H1 (cell line): ENCODE results near the gene SBF2. TPM values are rescaled to one million over a fixed set of nuclear protein-coding genes. Genes with fewer than 3 reads are reported as not detected.

Source experiments
- CTCF ChIA-PET: fragments of 300-600 bp; sonication (Branson Sonifier 250); formaldehyde crosslinking; loops from one replicate; lab custom pipeline; 2021; ENCODE audit not compliant: partially characterized antibody; lab: Charles Lee
- POLR2A ChIA-PET: fragments of 300-600 bp; sonication (Branson Sonifier 250); formaldehyde crosslinking; loops from one replicate; lab custom pipeline; 2021; ENCODE audit warnings: inconsistent platforms; ENCODE audit not compliant: partially characterized antibody; lab: Charles Lee
- DNase-seq, 2 experiments: peaks; one replicate each; pipeline versions ENCODE4 v3.0.0 to v3.0.0-alpha.2; 2010 to 2022; ENCODE audit warnings: low spot score in 2 of 2, low read depth in 1 of 2, mixed read lengths in 1 of 2
- FAIRE-seq: peaks from 2 replicates; lab custom pipeline; 2011; peaks lifted over from hg19 to GRCh38; lab: Jason Lieb, UNC
- H2AFZ ChIP-seq: 2 replicates; pipeline ENCODE4 v1.8.1; 2012; ENCODE audit warnings: low read length, inconsistent platforms
- H2AK5ac ChIP-seq: 2 replicates; pipeline ENCODE4 v1.6.1; 2013; ENCODE audit warnings: low read depth, low read length
- H2BK120ac ChIP-seq: replicated peaks from 2 replicates; pipeline ENCODE3; 2013; ENCODE audit warnings: low read depth, low read length, inconsistent platforms
- H2BK12ac ChIP-seq: 2 replicates; pipeline ENCODE4 v1.6.1; 2013; ENCODE audit warnings: low read depth, low read length
- H2BK15ac ChIP-seq: 2 replicates; pipeline ENCODE4 v1.6.1; 2013; ENCODE audit warnings: low read length
- H2BK20ac ChIP-seq: 2 replicates; pipeline ENCODE4 v1.6.1; 2013; ENCODE audit warnings: low read length
- H2BK5ac ChIP-seq: 2 replicates; pipeline ENCODE4 v1.6.1; 2013; ENCODE audit warnings: low read depth, low read length
- H3K14ac ChIP-seq: 2 replicates; pipeline ENCODE4 v1.6.1; 2013; ENCODE audit warnings: inconsistent platforms; ENCODE audit not compliant: insufficient read length
- H3K18ac ChIP-seq: 2 replicates; pipeline ENCODE4 v1.6.1; 2013; ENCODE audit warnings: low read length; ENCODE audit errors: extremely low read depth
- H3K23ac ChIP-seq: 2 replicates; pipeline ENCODE4 v1.6.1; 2013; ENCODE audit warnings: inconsistent platforms; ENCODE audit not compliant: insufficient read length
- H3K23me2 ChIP-seq: 2 replicates; pipeline ENCODE4 v1.6.1; 2013; ENCODE audit warnings: low read depth, low read length
- H3K27ac ChIP-seq: 2 replicates; pipeline ENCODE4 v1.6.1; 2011; ENCODE audit warnings: low read depth, low read length, inconsistent platforms
- H3K27me3 ChIP-seq, 4 experiments: replicated peaks in 1 of 4; 1 replicate in 1 of 4; 2 replicates in 3 of 4; pipeline versions ENCODE4 v1.6.1 to v1.8.1; 2011 to 2013; ENCODE audit warnings: low read length in 3 of 4, mild to moderate bottlenecking in 3 of 4, inconsistent platforms in 2 of 4, mixed read lengths in 2 of 4, moderate library complexity in 1 of 4; ENCODE audit not compliant: control insufficient read depth in 3 of 4, insufficient read depth in 3 of 4; ENCODE audit errors: extremely low read depth in 1 of 4
- H3K36me3 ChIP-seq, 4 experiments: 2 replicates each; pipeline versions ENCODE4 v1.6.1 to v1.8.1; 2011 to 2013; ENCODE audit warnings: mild to moderate bottlenecking in 4 of 4, low read length in 3 of 4, moderate library complexity in 2 of 4, control low read depth in 1 of 4, inconsistent platforms in 1 of 4; ENCODE audit not compliant: insufficient read depth in 4 of 4, control insufficient read depth in 2 of 4
- H3K4ac ChIP-seq: replicated peaks from 2 replicates; pipeline ENCODE3; 2013; ENCODE audit warnings: low read length, low read depth, mixed read lengths, inconsistent platforms; ENCODE audit not compliant: insufficient read length
- H3K4me1 ChIP-seq, 4 experiments: replicated peaks in 1 of 4; 1 replicate in 1 of 4; 2 replicates in 3 of 4; pipeline versions ENCODE4 v1.6.1 to v1.8.1; 2011 to 2013; ENCODE audit warnings: low read length in 3 of 4, inconsistent platforms in 2 of 4, mixed read lengths in 1 of 4; ENCODE audit not compliant: insufficient read depth in 4 of 4, control insufficient read depth in 3 of 4
- H3K4me2 ChIP-seq, 2 experiments: 2 replicates each; pipeline versions ENCODE4 v1.6.1 to v1.8.1; 2011 to 2013; ENCODE audit warnings: low read depth in 2 of 2, low read length in 2 of 2, control low read depth in 1 of 2, inconsistent platforms in 1 of 2, mild to moderate bottlenecking in 1 of 2; ENCODE audit not compliant: insufficient read depth in 1 of 2
- H3K4me3 ChIP-seq, 4 experiments: fragments of 200-600, 300-600 bp in 1 of 4; sonication (generic), shearing (Covaris generic), sonication (Bioruptor Twin) in 1 of 4; 2 replicates each; pipeline versions ENCODE4 v1.5.1 to v1.8.1; 2011 to 2016; ENCODE audit warnings: low read length in 4 of 4, low read depth in 3 of 4, control low read depth in 2 of 4, inconsistent platforms in 2 of 4, mild to moderate bottlenecking in 2 of 4, mixed read lengths in 1 of 4, moderate library complexity in 1 of 4; ENCODE audit not compliant: insufficient read depth in 2 of 4; ENCODE audit errors: extremely low read depth in 1 of 4
- H3K56ac ChIP-seq: replicated peaks from 2 replicates; pipeline ENCODE3; 2013; ENCODE audit warnings: low read depth, mild to moderate bottlenecking, mixed read lengths, low read length, inconsistent platforms; ENCODE audit not compliant: insufficient read length
- H3K79me1 ChIP-seq: 2 replicates; pipeline ENCODE4 v1.6.1; 2013; ENCODE audit warnings: low read depth, low read length, control low read depth
- H3K79me2 ChIP-seq, 2 experiments: 2 replicates each; pipeline versions ENCODE4 v1.6.1 to v1.8.1; 2012 to 2013; ENCODE audit warnings: low read length in 2 of 2, mild to moderate bottlenecking in 2 of 2, inconsistent platforms in 1 of 2; ENCODE audit not compliant: insufficient read depth in 2 of 2, control insufficient read depth in 1 of 2
- H3K9ac ChIP-seq, 4 experiments: replicated peaks in 1 of 4; 1 replicate in 1 of 4; 2 replicates in 3 of 4; pipeline versions ENCODE4 v1.6.1 to v1.8.1; 2011 to 2013; ENCODE audit warnings: low read depth in 3 of 4, low read length in 3 of 4, control low read depth in 2 of 4, mild to moderate bottlenecking in 2 of 4, moderate library complexity in 2 of 4, inconsistent platforms in 1 of 4; ENCODE audit errors: extremely low read depth in 1 of 4
- H3K9me3 ChIP-seq, 2 experiments: 2 replicates each; pipeline versions ENCODE4 v1.6.1 to v1.8.1; 2012 to 2013; ENCODE audit warnings: mild to moderate bottlenecking in 2 of 2, moderate library complexity in 2 of 2, control low read depth in 1 of 2, inconsistent platforms in 1 of 2, low read depth in 1 of 2, low read length in 1 of 2, mixed read lengths in 1 of 2; ENCODE audit not compliant: insufficient read depth in 2 of 2
- H4K20me1 ChIP-seq, 2 experiments: replicated peaks in 1 of 2; 2 replicates each; pipeline versions ENCODE3 to v1.8.1; 2011 to 2013; ENCODE audit warnings: inconsistent platforms in 2 of 2, low read length in 2 of 2, mild to moderate bottlenecking in 1 of 2; ENCODE audit not compliant: insufficient read depth in 2 of 2, control insufficient read depth in 1 of 2
- H4K5ac ChIP-seq: 2 replicates; pipeline ENCODE4 v1.6.1; 2013; ENCODE audit warnings: low read length, low read depth, mixed read lengths, inconsistent platforms; ENCODE audit not compliant: insufficient read length
- H4K8ac ChIP-seq: 2 replicates; pipeline ENCODE4 v1.8.0; 2013; ENCODE audit warnings: mild to moderate bottlenecking, moderate library complexity, low read length, inconsistent platforms; ENCODE audit not compliant: insufficient read depth; ENCODE audit errors: extremely low read depth
- H4K91ac ChIP-seq: replicated peaks from 2 replicates; pipeline ENCODE3; 2013; ENCODE audit warnings: low read length, mixed read lengths, inconsistent platforms; ENCODE audit not compliant: insufficient read length
- ASH2L ChIP-seq: fragments of 200-600, 300-600 bp; sonication (generic); IDR thresholded peaks from one replicate; pipeline ENCODE4 v1.7.1; 2017; ENCODE audit warnings: low read length
- CHD2 ChIP-seq: IDR thresholded peaks from 2 replicates; pipeline ENCODE4 v1.6.1; 2012; ENCODE audit warnings: low read length, improper control_type of control experiment
- FOSL1 ChIP-seq: IDR thresholded peaks from 2 replicates; pipeline ENCODE4 v1.6.1; 2011; ENCODE audit warnings: mild to moderate bottlenecking, low read depth, low read length, moderate library complexity; ENCODE audit not compliant: insufficient read depth
- KDM4A ChIP-seq: IDR thresholded peaks from one replicate; pipeline ENCODE4 v1.7.1; 2012; ENCODE audit warnings: low read depth, mild to moderate bottlenecking, moderate library complexity, low read length, inconsistent platforms; ENCODE audit not compliant: severe bottlenecking
- KDM5A ChIP-seq: fragments of 200-600 bp; IDR thresholded peaks from 2 replicates; pipeline ENCODE4 v1.7.1; 2012; ENCODE audit warnings: mild to moderate bottlenecking, low read length, inconsistent platforms, mixed read lengths
- POU5F1 ChIP-seq: IDR thresholded peaks from 2 replicates; pipeline ENCODE4 v1.6.1; 2011; ENCODE audit warnings: low read depth, mild to moderate bottlenecking, low read length, moderate library complexity
- TAF1 ChIP-seq: IDR thresholded peaks from 2 replicates; pipeline ENCODE4 v1.6.1; 2011; ENCODE audit warnings: mild to moderate bottlenecking, low read depth, low read length
- USF2 ChIP-seq: IDR thresholded peaks from 2 replicates; pipeline ENCODE4 v1.6.1; 2011; ENCODE audit warnings: low read length, improper control_type of control experiment
- WGBS, 2 experiments: shearing (Covaris generic) in 1 of 2; methylation state at CpG; one replicate each; pipeline versions ENCODE4 v1.1.6 to v1.1.7; 2013 to 2015; ENCODE audit warnings: low lambda C conversion rate in 2 of 2, mixed read lengths in 2 of 2, inconsistent platforms in 1 of 2, low coverage in 1 of 2, missing lambda C conversion rate in 1 of 2; ENCODE audit not compliant: insufficient replicate concordance in 2 of 2, insufficient coverage in 1 of 2, insufficient read length in 1 of 2; ENCODE audit errors: extremely low coverage in 1 of 2, missing lambda C conversion rate in 1 of 2; 5-methylcytosine and 5-hydroxymethylcytosine counted together
- polyA plus RNA-seq, 7 experiments: library from polyadenylated mRNA; depleted of rRNA in 3 of 7; stranded (reverse) in 5 of 7; unstranded in 2 of 7; fragments of >200 nt in 5 of 7; fragments of 200-250 nt in 2 of 7; gene quantifications; 1 replicate in 5 of 7; 2 replicates in 1 of 7; 4 replicates in 1 of 7; pipeline versions ENCODE4 v1.2.1 to v1.2.3, GENCODE V29; 2011 to 2013; ENCODE audit warnings: missing spikeins in 2 of 7, mixed read lengths in 2 of 7
- total RNA-seq: library from RNA; stranded (reverse); fragmentation: NEBNext Ultra II Directional; extraction: Animal tissue kit (Norgen Biotek cat#: 25700); gene quantifications from 2 replicates; pipeline ENCODE4 v1.2.1, GENCODE V29; 2021

The SBF2 gene
- total and polyA plus RNA-seq, 2 of the 8 experiments (the other 6 are each of a cell fraction or from before 2014, with no cell fraction given), result 36.7 to 50.5 TPM

- no peak for FAIRE-seq
- WGBS, 2 experiments, result 96% methylated on average over 6 of the region's 6 CpGs; no CpG with 5 or more reads in 1 of the 2 experiments
- no peak for DNase-seq
Observed at GRCh38 chr11:9815486-9816136, 478.4 kb downstream of the SBF2 start.

More at GRCh38 chr11:9815486-9816136, 478.4 kb downstream of the SBF2 start:
- Histone ChIP-seq H3K56ac (no peak overlapping the region), H4K5ac (no peak overlapping the region), H2BK5ac (no peak overlapping the region), H3K23me2 (no peaks in the 10 kb centered on the region), H2BK12ac (no peak overlapping the region; the same call in 1 of the 2 replicates), H3K9ac (no peak overlapping the region), H2AK5ac (no peak overlapping the region), H3K27ac (no peak overlapping the region), H4K8ac (no peak overlapping the region), H3K4me3 (no peak overlapping the region), H3K4me1 (peaks cover 0 to 13% (median 4%) of the 10 kb centered on the region in 4 experiments; a peak in 5 of 7 replicates), H3K4ac (no peak overlapping the region), H4K20me1 (no peaks in the 10 kb centered on the region), H2BK120ac (no peak overlapping the region), H3K79me2 (no peaks in the 10 kb centered on the region), H2BK15ac (peak overlapping the region; percentile 9; the same call in 1 of the 2 replicates), H2BK20ac (no peak overlapping the region), H3K4me2 (no peak overlapping the region), H3K23ac (no peak overlapping the region), H3K36me3 (no peaks in the 10 kb centered on the region), H3K9me3 (no peaks in the 10 kb centered on the region), H3K27me3 (no peaks in the 10 kb centered on the region), H3K79me1 (no peaks in the 10 kb centered on the region), H4K91ac (no peak overlapping the region), H2AFZ (no peak overlapping the region), H3K14ac (no peak overlapping the region), H3K18ac (no peak overlapping the region)
- ChIA-PET POLR2A (interaction anchor here (1.2 kb wide), 1 partner anchor 94 kb away, joined by 3 read pairs; no protein-coding TSS in a partner anchor), CTCF (interaction anchor here (1.0 to 1.6 kb wide), 3 partner anchors 12 to 157 kb away, joined by 4 read pairs; no protein-coding TSS in a partner anchor)
- TF ChIP-seq KDM4A (no peak), FOSL1 (no peak), KDM5A (no peak), POU5F1 (no peak), ASH2L (no peak), USF2 (no peak), CHD2 (no peak), TAF1 (no peak)
